NCI-H446 treated with DMSO at 0.1 percent for 48 hours (cell line): ENCODE results near the gene MPC1.

Experiments
- DNase-seq: peaks from one replicate; lab custom pipeline; 2025; lab: John Stamatoyannopoulos, UW

Gene MPC1

DNA sequence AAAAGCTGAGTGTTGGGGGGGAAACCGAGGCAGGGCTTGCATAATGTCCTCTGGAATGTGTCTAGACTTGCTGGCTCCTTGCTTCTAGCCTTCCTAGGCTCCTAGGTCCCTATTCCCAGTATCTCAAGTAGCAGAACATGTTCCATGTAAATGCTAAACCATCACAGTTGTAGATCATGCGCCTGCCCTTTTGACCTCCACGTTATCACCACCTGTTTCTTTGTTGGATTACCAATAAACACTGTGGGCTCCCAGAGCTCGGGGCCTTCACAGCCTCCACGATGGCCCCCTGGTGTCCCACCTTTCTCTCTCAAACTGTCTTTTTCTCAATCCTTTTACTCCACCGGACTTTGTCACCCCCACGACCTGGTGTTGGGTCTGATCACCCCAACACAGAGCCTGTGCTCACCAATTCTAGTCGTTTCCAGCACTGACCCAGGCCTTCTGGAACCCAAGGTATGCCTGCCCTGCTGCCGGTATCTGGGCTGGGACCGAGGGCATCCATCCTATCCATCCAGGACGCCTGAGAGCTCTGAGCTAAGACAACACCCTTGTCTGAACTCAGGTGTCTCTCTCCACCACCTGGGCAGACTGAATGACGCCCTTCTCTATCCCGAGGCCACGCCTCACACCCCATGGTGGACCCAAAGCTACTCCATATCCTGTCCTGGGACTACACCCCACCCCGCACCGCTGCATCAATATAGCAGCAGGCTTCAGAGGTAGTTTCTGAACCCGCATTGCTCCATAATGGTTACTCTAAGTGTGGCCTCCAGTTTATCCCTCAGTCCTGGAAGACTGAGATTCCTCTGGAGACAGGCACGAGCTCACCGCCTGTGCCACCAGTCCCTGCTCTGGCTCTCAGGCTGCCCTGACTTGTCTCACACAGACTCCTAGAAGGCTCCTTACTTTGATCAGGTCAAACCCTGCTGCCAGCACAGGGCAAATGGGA is 65.2 kb downstream of the MPC1 start:
- DNase-seq = no peak

DNA sequence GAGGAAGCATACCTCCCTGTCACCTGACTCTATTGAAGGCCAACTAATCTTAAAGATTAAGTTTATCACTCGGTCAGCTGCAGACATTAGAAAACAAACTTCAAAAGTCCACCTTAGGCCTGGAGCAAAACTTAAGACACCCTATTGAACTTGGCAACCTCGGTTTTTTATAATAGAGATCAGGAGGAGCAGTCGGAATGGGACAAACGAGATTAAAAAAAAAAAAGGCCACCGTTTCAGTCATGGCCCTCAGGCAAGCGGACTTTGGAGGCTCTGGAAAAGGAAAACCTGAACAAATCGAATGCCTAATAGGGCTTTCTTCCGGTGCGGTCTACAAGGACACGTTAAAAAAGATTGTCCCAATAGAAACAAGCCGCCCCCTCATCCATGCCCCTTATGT is 67.3 kb downstream of the MPC1 start:
- DNase-seq = no peak
